ENCODE measurements around the gene ANTXRL. TPM values are rescaled to one million over a fixed set of nuclear protein-coding genes. Genes with fewer than 3 reads are reported as not detected.

Gene ANTXRL
- total RNA-seq, 4 donors from 2014 or later: not detected

Other genes starting within 250 kb of the ANTXRL start
- not detected for gene MSMB, start 240.7 kb upstream of the ANTXRL start, total RNA-seq
- not detected for gene ANXA8L1, start 88.8 kb downstream of the ANTXRL start, total RNA-seq
- not detected for gene NPY4R, start 179.0 kb downstream of the ANTXRL start, total RNA-seq